ENCODE measurements around the gene PIGR. TPM values are rescaled to one million over a fixed set of nuclear protein-coding genes. Genes with fewer than 3 reads are reported as not detected.
A peak's percentile ranks its signal among the peaks of the same experiment; 100 is the strongest.

PIGR gene
- total and polyA plus RNA-seq, 7 experiments from 2014 or later = not detected

DNA sequence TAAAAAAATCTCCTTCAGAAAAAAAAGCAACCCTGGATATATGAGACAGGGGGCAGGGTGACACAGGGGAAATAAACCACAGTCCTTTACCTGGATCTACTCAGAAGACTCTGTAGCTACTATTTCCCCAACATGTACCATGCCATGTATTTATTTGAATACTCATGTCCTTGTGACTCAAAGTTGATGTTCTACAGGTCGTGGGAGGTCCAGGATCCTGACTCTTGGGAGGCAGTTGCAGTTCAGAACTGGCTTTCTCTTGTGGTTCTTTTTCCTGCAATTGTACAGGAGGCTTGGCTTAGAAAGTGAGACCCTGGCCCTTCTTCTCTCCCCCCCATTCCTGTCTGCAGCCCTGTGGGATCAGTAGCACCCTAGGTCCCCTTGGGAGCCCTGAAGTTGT is 54.9 kb downstream of the PIGR start:
- Histone ChIP-seq H3K27me3 (ENCODE audit: control insufficient read depth in 2 of 2, insufficient read depth in 2 of 2, low read length in 2 of 2) (no peaks in the 10 kb centered on the region), H3K4me3 (ENCODE audit: low read length) (no peak overlapping the region), H3K36me3 (ENCODE audit: control insufficient read depth in 2 of 3, insufficient read depth in 3 of 3, low read length in 3 of 3) (no peaks in the 10 kb centered on the region), H3K27ac (ENCODE audit: low read depth, low read length) (no peak overlapping the region), H3K4me1 (ENCODE audit: control insufficient read depth in 2 of 2, insufficient read depth in 2 of 2, low read length in 2 of 2) (peaks cover 6 to 23% of the 10 kb centered on the region in 2 donors), H3K9me3 (ENCODE audit: control insufficient read depth in 2 of 3, low read length in 3 of 3) (no peaks in the 10 kb centered on the region)
- peaks cover 0 to 4% (median 0%) of the 10 kb centered on the region in 11 donors for H3K9me3 Mint-ChIP-seq
- CTCF ChIA-PET = interaction anchor here (1.5 to 2.1 kb wide), 2 partner anchors 21 to 32 kb away, joined by 3 to 6 read pairs; no protein-coding TSS in a partner anchor
- H3K27ac Mint-ChIP-seq = peak overlapping the region in 6 of 9 donors; percentile 75 to 96 (median 82)
- H3K4me3 Mint-ChIP-seq = peak overlapping the region in 2 of 10 donors; percentile 66
- H3K4me1 Mint-ChIP-seq = peaks cover 21 to 72% (median 54%) of the 10 kb centered on the region in 7 donors
- H3K27me3 Mint-ChIP-seq = peaks cover 0 to 3% (median 0%) of the 10 kb centered on the region in 5 donors
- DNase-seq (no peak), ATAC-seq (no peak)
- POLR2A ChIA-PET = interaction anchor here (0.6 to 2.8 kb wide), 4 partner anchors 8 to 31 kb away, joined by 3 to 21 read pairs (median 3); partner anchors contain the start of gene FCMR
- intact Hi-C loops (cut with micrococcal nuclease) = loop anchor here (2.0 kb wide), 1 partner anchor 13 kb away; no protein-coding TSS in a partner anchor
- H3K36me3 Mint-ChIP-seq = peaks cover 0 to 33% (median 9%) of the 10 kb centered on the region in 5 donors

DNA sequence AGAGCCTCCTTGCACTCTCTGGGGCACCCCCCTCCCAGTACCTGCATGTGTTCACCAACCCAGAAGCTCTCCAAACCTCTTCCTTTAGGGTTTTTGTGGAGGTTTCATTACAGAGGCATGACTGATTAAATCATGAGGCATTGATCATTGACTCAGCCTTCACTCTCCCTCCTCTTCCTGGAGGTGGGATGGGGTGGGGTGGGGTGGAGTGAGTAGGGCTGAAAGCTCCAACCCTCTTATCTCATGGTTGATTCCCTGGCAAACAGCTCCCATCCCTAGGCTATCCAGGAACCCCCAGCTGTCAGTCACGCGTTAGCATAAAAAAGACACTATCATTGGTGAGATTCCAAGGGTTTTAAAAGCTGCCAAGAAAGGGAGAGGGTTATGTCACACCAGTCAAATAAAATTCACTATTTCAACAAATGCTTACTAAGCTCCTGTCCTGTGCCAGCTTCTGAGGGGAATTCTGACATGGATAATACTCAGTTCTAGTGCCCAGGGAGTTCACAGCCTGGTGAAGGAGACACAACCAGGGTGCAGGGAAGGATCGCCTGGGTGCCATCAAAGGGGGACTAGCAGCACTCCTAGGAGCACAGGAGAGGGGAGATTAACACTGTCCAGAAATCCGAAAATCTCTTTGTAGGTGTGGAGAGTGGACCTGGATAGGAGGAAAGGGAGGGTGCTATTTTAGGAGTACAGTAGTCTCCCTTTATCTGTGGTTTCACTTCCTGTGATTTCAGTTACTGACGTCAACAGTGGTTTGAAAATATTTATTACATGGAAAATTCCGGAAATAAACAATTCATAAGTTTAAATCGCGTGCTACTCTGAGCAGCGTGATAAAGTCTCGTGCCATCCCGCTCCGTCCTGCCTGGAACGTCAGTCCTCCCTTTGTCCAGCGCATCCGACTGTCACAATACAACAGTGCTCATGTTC is 55.9 kb downstream of the PIGR start:
- H3K36me3 Mint-ChIP-seq = peaks cover 0 to 31% (median 9%) of the 10 kb centered on the region in 5 donors
- H3K4me1 ChIP-seq (ENCODE audit: control insufficient read depth in 2 of 2, insufficient read depth in 2 of 2, low read length in 2 of 2) = peaks cover 6 to 19% of the 10 kb centered on the region in 2 donors
- no peak overlapping the region for H3K4me3 ChIP-seq (ENCODE audit: low read length)
- DNase-seq = peak in 3 of 9 donors; percentile 36 to 46 (median 45)
- no peak overlapping the region for H3K27ac ChIP-seq (ENCODE audit: low read depth, low read length)
- intact Hi-C loops (cut with micrococcal nuclease) = loop anchor here (2.0 kb wide), 1 partner anchor 14 kb away; no protein-coding TSS in a partner anchor
- H3K27me3 Mint-ChIP-seq = peaks cover 0 to 7% (median 0%) of the 10 kb centered on the region in 5 donors
- POLR2A ChIA-PET = interaction anchor here (0.7 to 1.3 kb wide), 7 partner anchors 9 to 29 kb away, joined by 3 to 8 read pairs (median 4); no protein-coding TSS in a partner anchor
- peak; percentile 71 for ATAC-seq
- peaks cover 0 to 4% (median 0%) of the 10 kb centered on the region in 11 donors for H3K9me3 Mint-ChIP-seq
- H3K4me1 Mint-ChIP-seq = peaks cover 19 to 62% (median 46%) of the 10 kb centered on the region in 7 donors
- H3K27ac Mint-ChIP-seq = peak overlapping the region; percentile 11 to 96 (median 81)
- CTCF ChIA-PET = interaction anchor here (1.3 to 2.1 kb wide), 3 partner anchors 22 to 156 kb away, joined by 3 to 6 read pairs (median 3); no protein-coding TSS in a partner anchor
- no peaks in the 10 kb centered on the region for H3K36me3 ChIP-seq (ENCODE audit: control insufficient read depth in 2 of 3, insufficient read depth in 3 of 3, low read length in 3 of 3)
- no peaks in the 10 kb centered on the region for H3K27me3 ChIP-seq (ENCODE audit: control insufficient read depth in 2 of 2, insufficient read depth in 2 of 2, low read length in 2 of 2)
- peak overlapping the region; percentile 37 to 78 (median 66) for H3K4me3 Mint-ChIP-seq
- H3K9me3 ChIP-seq (ENCODE audit: control insufficient read depth in 2 of 3, low read length in 3 of 3) = no peaks in the 10 kb centered on the region

DNA sequence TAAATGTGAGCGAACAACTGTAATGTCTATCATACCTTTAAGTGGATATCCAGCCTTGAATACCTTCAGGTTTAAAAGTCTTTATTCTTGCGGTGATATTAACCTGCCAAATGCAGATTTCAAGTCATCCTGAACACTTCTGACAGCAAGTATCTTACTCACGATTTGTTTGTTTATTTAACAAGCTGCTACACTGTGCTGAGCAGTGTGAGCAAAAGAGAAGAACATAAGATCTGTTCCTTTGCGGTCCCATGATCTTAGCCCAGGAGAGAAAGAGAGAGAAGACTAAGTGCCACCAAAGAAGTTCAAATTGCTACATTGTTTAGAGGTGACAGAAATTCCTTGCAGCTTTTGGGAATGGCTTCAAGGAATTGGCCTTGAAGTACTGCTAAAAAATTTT is 58.6 kb downstream of the PIGR start:
- Histone ChIP-seq H3K27ac (ENCODE audit: low read depth, low read length) (no peak overlapping the region), H3K9me3 (ENCODE audit: control insufficient read depth in 2 of 3, low read length in 3 of 3) (no peaks in the 10 kb centered on the region), H3K36me3 (ENCODE audit: control insufficient read depth in 2 of 3, insufficient read depth in 3 of 3, low read length in 3 of 3) (no peaks in the 10 kb centered on the region), H3K27me3 (ENCODE audit: control insufficient read depth in 2 of 2, insufficient read depth in 2 of 2, low read length in 2 of 2) (no peaks in the 10 kb centered on the region), H3K4me3 (ENCODE audit: low read length) (no peak overlapping the region), H3K4me1 (ENCODE audit: control insufficient read depth in 2 of 2, insufficient read depth in 2 of 2, low read length in 2 of 2) (peaks cover 6 to 19% of the 10 kb centered on the region in 2 donors)
- H3K27me3 Mint-ChIP-seq = peaks cover 0 to 15% (median 0%) of the 10 kb centered on the region in 5 donors
- DNase-seq = no peak
- H3K36me3 Mint-ChIP-seq = peaks cover 0 to 16% (median 4%) of the 10 kb centered on the region in 5 donors
- peaks cover 11 to 42% (median 36%) of the 10 kb centered on the region in 7 donors for H3K4me1 Mint-ChIP-seq
- no peak overlapping the region for H3K27ac Mint-ChIP-seq
- no peak overlapping the region for H3K4me3 Mint-ChIP-seq
- CTCF ChIA-PET = interaction anchor here (1.1 kb wide), 1 partner anchor 31 kb away, joined by 3 read pairs; no protein-coding TSS in a partner anchor
- ATAC-seq = no peak
- peaks cover 0 to 4% (median 0%) of the 10 kb centered on the region in 11 donors for H3K9me3 Mint-ChIP-seq
- intact Hi-C loops (cut with micrococcal nuclease) = no loop called here
- POLR2A ChIA-PET = interaction anchor here (0.9 to 2.2 kb wide), 7 partner anchors 9 to 34 kb away, joined by 3 to 9 read pairs (median 5); partner anchors contain the start of gene FCMR

DNA sequence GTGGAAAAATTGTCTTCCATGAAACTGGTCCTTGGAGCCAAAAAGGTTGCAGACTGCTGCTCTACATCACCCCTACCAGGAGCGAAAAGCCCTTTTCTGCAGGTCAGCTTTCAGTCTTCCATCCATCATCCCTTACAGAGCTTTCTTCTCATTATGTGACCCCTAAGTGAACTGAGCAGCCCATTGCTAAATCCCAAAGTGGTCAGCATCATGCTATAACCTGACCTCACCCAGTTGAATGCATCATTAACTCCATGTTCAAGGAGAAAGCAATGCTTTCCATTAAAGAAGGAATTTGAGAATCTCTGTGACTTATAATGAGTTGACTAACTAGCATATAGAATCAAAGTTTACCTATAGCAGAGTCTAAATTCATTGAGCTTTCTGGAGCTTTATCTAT is 59.4 kb downstream of the PIGR start:
- intact Hi-C loops (cut with micrococcal nuclease) = no loop called here
- no peaks in the 10 kb centered on the region for H3K27me3 ChIP-seq (ENCODE audit: control insufficient read depth in 2 of 2, insufficient read depth in 2 of 2, low read length in 2 of 2)
- H3K4me1 ChIP-seq (ENCODE audit: control insufficient read depth in 2 of 2, insufficient read depth in 2 of 2, low read length in 2 of 2) = peaks cover 6 to 18% of the 10 kb centered on the region in 2 donors
- peaks cover 0 to 19% (median 4%) of the 10 kb centered on the region in 5 donors for H3K36me3 Mint-ChIP-seq
- DNase-seq = no peak
- peaks cover 0 to 15% (median 0%) of the 10 kb centered on the region in 5 donors for H3K27me3 Mint-ChIP-seq
- H3K4me1 Mint-ChIP-seq = peaks cover 11 to 40% (median 34%) of the 10 kb centered on the region in 7 donors
- no peak overlapping the region for H3K4me3 ChIP-seq (ENCODE audit: low read length)
- ATAC-seq = no peak
- no peak overlapping the region for H3K27ac ChIP-seq (ENCODE audit: low read depth, low read length)
- ChIA-PET POLR2A (interaction anchor here (1.2 to 2.2 kb wide), 5 partner anchors 13 to 35 kb away, joined by 4 to 9 read pairs (median 5); partner anchors contain the start of gene FCMR), CTCF (interaction anchor here (0.7 to 1.0 kb wide), 4 partner anchors 18 to 160 kb away, joined by 3 to 6 read pairs (median 3); no protein-coding TSS in a partner anchor)
- H3K4me3 Mint-ChIP-seq = no peak overlapping the region
- no peaks in the 10 kb centered on the region for H3K9me3 ChIP-seq (ENCODE audit: control insufficient read depth in 2 of 3, low read length in 3 of 3)
- H3K27ac Mint-ChIP-seq = no peak overlapping the region
- no peaks in the 10 kb centered on the region for H3K36me3 ChIP-seq (ENCODE audit: control insufficient read depth in 2 of 3, insufficient read depth in 3 of 3, low read length in 3 of 3)
- peaks cover 0 to 4% (median 0%) of the 10 kb centered on the region in 11 donors for H3K9me3 Mint-ChIP-seq

DNA sequence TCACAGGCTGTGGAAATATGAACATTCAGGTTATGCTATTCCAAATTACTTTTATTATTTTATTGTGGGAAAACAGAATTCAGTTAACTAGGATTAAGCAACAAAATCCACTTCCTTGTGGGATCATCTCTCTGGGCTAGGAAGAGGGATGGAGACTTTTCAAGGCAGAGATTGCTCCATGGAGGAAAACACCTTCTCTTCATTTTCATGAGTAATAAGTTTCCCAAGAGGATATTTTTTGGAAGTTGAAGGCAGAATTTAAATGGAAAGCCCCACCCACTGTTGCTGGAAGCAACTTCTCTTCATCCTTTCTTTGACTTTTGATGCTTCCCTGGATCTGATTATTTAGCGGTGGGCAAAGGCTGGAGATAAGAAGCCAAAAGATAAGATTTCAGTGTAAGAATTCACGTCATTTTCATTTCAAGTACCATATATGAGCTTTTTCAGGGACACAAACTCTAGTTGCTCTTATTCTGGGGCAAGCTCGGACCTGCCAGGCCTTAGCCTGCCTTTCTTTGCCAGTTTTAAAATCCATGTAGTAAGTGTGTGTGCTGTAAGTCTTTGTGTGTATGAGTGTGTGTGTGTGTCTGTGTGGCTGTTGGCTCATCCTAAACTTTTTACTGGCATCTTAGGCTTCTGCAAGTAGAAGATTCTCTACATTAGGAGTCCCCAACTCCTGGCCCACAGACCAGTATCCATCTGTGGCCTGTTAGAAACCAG is 60.8 kb downstream of the PIGR start:
- H3K9me3 Mint-ChIP-seq = no peaks in the 10 kb centered on the region
- no peak overlapping the region for H3K4me3 ChIP-seq (ENCODE audit: low read length)
- ChIA-PET POLR2A (interaction anchor here (0.6 to 2.7 kb wide), 5 partner anchors 10 to 21 kb away, joined by 3 to 15 read pairs (median 4); no protein-coding TSS in a partner anchor), CTCF (interaction anchor here (1.0 to 2.6 kb wide), 3 partner anchors 9 to 21 kb away, joined by 3 to 7 read pairs (median 3); no protein-coding TSS in a partner anchor)
- peaks cover 4 to 27% (median 21%) of the 10 kb centered on the region in 7 donors for H3K4me1 Mint-ChIP-seq
- H3K27me3 ChIP-seq (ENCODE audit: control insufficient read depth in 2 of 2, insufficient read depth in 2 of 2, low read length in 2 of 2) = no peaks in the 10 kb centered on the region
- no peaks in the 10 kb centered on the region for H3K9me3 ChIP-seq (ENCODE audit: control insufficient read depth in 2 of 3, low read length in 3 of 3)
- peaks cover 0 to 6% of the 10 kb centered on the region in 2 donors for H3K4me1 ChIP-seq (ENCODE audit: control insufficient read depth in 2 of 2, insufficient read depth in 2 of 2, low read length in 2 of 2)
- H3K4me3 Mint-ChIP-seq = no peak overlapping the region
- DNase-seq (no peak), ATAC-seq (no peak)
- intact Hi-C loops (cut with micrococcal nuclease) = no loop called here
- H3K27ac ChIP-seq (ENCODE audit: low read depth, low read length) = no peak overlapping the region
- peak overlapping the region in 1 of 9 donors; percentile 29 for H3K27ac Mint-ChIP-seq
- peaks cover 0 to 15% (median 0%) of the 10 kb centered on the region in 5 donors for H3K27me3 Mint-ChIP-seq
- H3K36me3 ChIP-seq (ENCODE audit: control insufficient read depth in 2 of 3, insufficient read depth in 3 of 3, low read length in 3 of 3) = no peaks in the 10 kb centered on the region
- peaks cover 0 to 12% (median 3%) of the 10 kb centered on the region in 5 donors for H3K36me3 Mint-ChIP-seq
